ENCODE results near the gene SNX1. TPM values are rescaled to one million over a fixed set of nuclear protein-coding genes. Genes with fewer than 3 reads are reported as not detected.
A peak's percentile ranks its signal among the peaks of the same experiment; 100 is the strongest.

Gene SNX1
- total and polyA plus RNA-seq, 2 donors (not counting 3 experiments of a cell fraction or from before 2014, with no cell fraction given), result 56.0 to 113 TPM

DNA sequence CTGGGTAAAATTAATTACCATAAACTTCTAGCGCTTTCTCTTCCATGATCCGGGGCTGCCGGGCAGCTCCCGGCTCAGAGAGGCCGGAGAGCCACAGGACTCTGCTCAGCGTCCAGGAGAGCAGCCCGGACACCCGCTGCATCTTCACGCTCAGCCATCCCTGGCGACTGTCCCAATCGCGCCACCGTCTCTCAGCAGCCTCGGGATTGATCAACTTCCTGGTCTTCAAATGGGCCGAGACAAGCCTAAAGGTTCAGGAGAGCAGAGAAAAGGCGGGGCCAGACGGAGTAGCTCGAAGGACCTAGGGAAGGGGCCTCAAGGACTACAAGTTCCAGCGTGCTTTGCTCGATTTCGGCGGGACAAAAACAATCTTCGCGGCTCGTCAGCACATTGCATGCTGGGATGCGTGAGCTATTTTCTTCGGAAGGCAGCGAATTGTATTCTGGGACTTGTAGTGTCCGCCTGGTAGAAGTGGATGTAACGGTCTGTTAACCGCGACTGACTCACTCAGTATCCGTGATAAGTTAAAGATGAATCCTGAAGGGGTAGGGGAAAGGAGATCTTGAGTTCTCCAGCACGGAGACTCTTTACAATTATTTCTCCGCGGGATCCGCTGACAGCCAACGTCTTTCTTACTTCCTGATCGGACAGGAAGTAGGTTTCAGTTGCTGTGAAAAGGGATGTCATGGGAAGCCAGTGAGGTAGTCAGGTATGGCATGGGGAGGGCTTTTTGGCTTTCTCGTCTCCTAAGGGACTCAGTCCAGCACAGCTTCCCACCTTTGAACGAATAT lies 2.0 kb upstream of the SNX1 start, which contains the start of gene CIAO2A:
CIAO2A (minus strand) TSS at position 212 of the 791 bp plus-strand sequence; CDS start at position 142, 70 bp downstream.
- BruUV-seq (replicated peaks), result no TSS peak
- H3K9ac ChIP-seq (replicated peaks; ENCODE audit: extremely low read depth, insufficient read depth, low read length), result peak within 1 kb of the TSS; percentile 86
- CTCF ChIA-PET, result interaction anchor here (0.9 to 3.4 kb wide), 10 partner anchors 11 to 484 kb away, joined by 3 to 16 read pairs (median 4); no protein-coding TSS in a partner anchor
- TF ChIP-seq, protein P1, sequence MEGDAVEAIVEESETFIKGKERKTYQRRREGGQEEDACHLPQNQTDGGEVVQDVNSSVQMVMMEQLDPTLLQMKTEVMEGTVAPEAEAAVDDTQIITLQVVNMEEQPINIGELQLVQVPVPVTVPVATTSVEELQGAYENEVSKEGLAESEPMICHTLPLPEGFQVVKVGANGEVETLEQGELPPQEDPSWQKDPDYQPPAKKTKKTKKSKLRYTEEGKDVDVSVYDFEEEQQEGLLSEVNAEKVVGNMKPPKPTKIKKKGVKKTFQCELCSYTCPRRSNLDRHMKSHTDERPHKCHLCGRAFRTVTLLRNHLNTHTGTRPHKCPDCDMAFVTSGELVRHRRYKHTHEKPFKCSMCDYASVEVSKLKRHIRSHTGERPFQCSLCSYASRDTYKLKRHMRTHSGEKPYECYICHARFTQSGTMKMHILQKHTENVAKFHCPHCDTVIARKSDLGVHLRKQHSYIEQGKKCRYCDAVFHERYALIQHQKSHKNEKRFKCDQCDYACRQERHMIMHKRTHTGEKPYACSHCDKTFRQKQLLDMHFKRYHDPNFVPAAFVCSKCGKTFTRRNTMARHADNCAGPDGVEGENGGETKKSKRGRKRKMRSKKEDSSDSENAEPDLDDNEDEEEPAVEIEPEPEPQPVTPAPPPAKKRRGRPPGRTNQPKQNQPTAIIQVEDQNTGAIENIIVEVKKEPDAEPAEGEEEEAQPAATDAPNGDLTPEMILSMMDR (IDR thresholded peaks at IDR 0.05; ENCODE audit: extremely low read depth in 1 of 2, insufficient read depth in 1 of 2, low read depth in 1 of 2, low read length in 2 of 2), result no peak
- TF ChIP-seq JUN (IDR thresholded peaks at IDR 0.05; ENCODE audit: borderline replicate concordance, insufficient read depth, insufficient read length, low read depth), result no peak
- TF ChIP-seq POLR2A (IDR thresholded peaks at IDR 0.05; ENCODE audit: low read depth, low read length), result peak; percentile 37
- TF ChIP-seq FOS (IDR thresholded peaks at IDR 0.05; ENCODE audit: borderline replicate concordance, insufficient read depth, low read length), result peak; percentile 43
- peak; percentile 75 for TF ChIP-seq POLR2AphosphoS5 (IDR thresholded peaks at IDR 0.05; ENCODE audit: insufficient read depth, low read depth, low read length)
- dilution Hi-C loops (cut with MboI; ENCODE audit: extremely low pct_ligation_motif_present, low sequenced_read_pairs) (no loop called here), intact Hi-C loops (cut with micrococcal nuclease) (no loop called here)
- DNase-seq (ENCODE audit: low read depth, low spot score) (peak; percentile 99), FAIRE-seq (peak; percentile 98)
- H3K4me3 ChIP-seq (replicated peaks in 1 of 3; ENCODE audit: insufficient read depth in 1 of 3, low read depth in 1 of 3, low read length in 3 of 3), result peak within 1 kb of the TSS; percentile 49 to 87 (median 66)
- H3K79me2 ChIP-seq (ENCODE audit: control insufficient read depth, insufficient read depth, low read length), result peaks cover 51% of the 10 kb centered on the region
- H3K9me3 ChIP-seq (replicated peaks; ENCODE audit: control insufficient read depth, insufficient read depth, low read length), result no peaks in the 10 kb centered on the region
- POLR2A ChIA-PET, result interaction anchor here (0.7 to 1.0 kb wide), 3 partner anchors 22 to 627 kb away, joined by 3 to 5 read pairs (median 3); no protein-coding TSS in a partner anchor
- H3K4me1 ChIP-seq (ENCODE audit: control insufficient read depth, extremely low read depth, insufficient read depth, low read length), result peaks cover 35% of the 10 kb centered on the region
- peak within 1 kb of the TSS; percentile 93 for H2AFZ ChIP-seq (ENCODE audit: low read depth, low read length)
- H3K36me3 ChIP-seq (ENCODE audit: control insufficient read depth in 2 of 2, extremely low read depth in 1 of 2, insufficient read depth in 2 of 2, low read length in 2 of 2), result peaks cover 0 to 2% of the 10 kb centered on the region in 2 experiments
- no peaks in the 10 kb centered on the region for H4K20me1 ChIP-seq (replicated peaks; ENCODE audit: control insufficient read depth, extremely low read depth, insufficient read depth, low read length)
- H3K4me2 ChIP-seq (ENCODE audit: insufficient read depth, low read length), result peak within 1 kb of the TSS; percentile 94
- H3K27ac ChIP-seq (ENCODE audit: insufficient read depth, low read depth, low read length), result peak within 1 kb of the TSS; percentile 86
- H3K27me3 ChIP-seq (ENCODE audit: control insufficient read depth in 2 of 2, insufficient read depth in 2 of 2, low read length in 2 of 2), result no peaks in the 10 kb centered on the region
- H3K9me1 ChIP-seq (replicated peaks; ENCODE audit: control insufficient read depth, extremely low read depth, insufficient read depth, low read length), result no peaks in the 10 kb centered on the region

All from endothelial cell of umbilical vein (primary cell).